CD4-positive, alpha-beta T cell (primary cell): ENCODE measurements around the gene GRIK1. TPM values are rescaled to one million over a fixed set of nuclear protein-coding genes. Genes with fewer than 3 reads are reported as not detected.

Experiments
- ATAC-seq: fragments of 200-7000 bp; cut with Tn5 transposase; one replicate; pipeline ENCODE4 v1.10.0; 2022; ENCODE audit warnings: mild to moderate bottlenecking; ENCODE audit not compliant: poor library complexity
- CTCF ChIA-PET: fragments of 350-600 bp; sonication (Branson Sonifier 250); formaldehyde crosslinking; loops from one replicate; lab custom pipeline; 2021; ENCODE audit warnings: antibody characterized with exemption, inconsistent platforms; lab: Charles Lee
- POLR2A ChIA-PET: fragments of 350-600 bp; sonication (Branson Sonifier 250); formaldehyde crosslinking; loops from one replicate; lab custom pipeline; 2021; ENCODE audit warnings: antibody characterized with exemption, inconsistent platforms; lab: Charles Lee
- DNase-seq, 14 experiments: peaks; one replicate each; pipeline ENCODE4 v3.0.0-alpha.2; 2013 to 2020; ENCODE audit warnings: mixed read lengths in 2 of 14
- H3K27ac ChIP-seq, 2 donors: one replicate each; pipeline versions ENCODE4 v1.5.1 to v1.7.0; 2013; ENCODE audit warnings: low read length in 2 of 2, low read depth in 1 of 2, mild to moderate bottlenecking in 1 of 2
- H3K27me3 ChIP-seq, 2 experiments: 1 replicate in 1 of 2; 2 replicates in 1 of 2; pipeline versions ENCODE4 v1.6.1 to v1.7.0; 2013; ENCODE audit warnings: low read length in 2 of 2, control low read depth in 1 of 2, mild to moderate bottlenecking in 1 of 2, moderate library complexity in 1 of 2; ENCODE audit not compliant: insufficient read depth in 2 of 2, control insufficient read depth in 1 of 2
- H3K36me3 ChIP-seq: one replicate; pipeline ENCODE4 v1.6.1; 2013; ENCODE audit warnings: low read length, control low read depth; ENCODE audit not compliant: insufficient read depth
- H3K4me1 ChIP-seq: one replicate; pipeline ENCODE4 v1.6.1; 2013; ENCODE audit warnings: low read length, control low read depth; ENCODE audit not compliant: insufficient read depth
- H3K4me3 ChIP-seq: one replicate; pipeline ENCODE4 v1.5.1; 2013; ENCODE audit warnings: mild to moderate bottlenecking, low read length, moderate library complexity
- H3K9me3 ChIP-seq, 2 experiments: 1 replicate in 1 of 2; 2 replicates in 1 of 2; pipeline versions ENCODE4 v1.6.1 to v1.7.0; 2013; ENCODE audit warnings: low read length in 2 of 2, mild to moderate bottlenecking in 2 of 2, control low read depth in 1 of 2, moderate library complexity in 1 of 2; ENCODE audit not compliant: control insufficient read depth in 1 of 2, insufficient read depth in 1 of 2
- H3K27ac Mint-ChIP-seq: one replicate; pipeline ENCODE4 v1.8.0; 2020; ENCODE audit warnings: mixed read lengths
- H3K27me3 Mint-ChIP-seq: one replicate; pipeline ENCODE4 v1.8.0; 2021; ENCODE audit warnings: mixed read lengths
- H3K36me3 Mint-ChIP-seq: one replicate; pipeline ENCODE4 v1.8.0; 2021; ENCODE audit warnings: low read depth, mixed read lengths
- H3K4me1 Mint-ChIP-seq: one replicate; pipeline ENCODE4 v1.8.0; 2021; ENCODE audit warnings: low read depth, mixed read lengths
- H3K4me3 Mint-ChIP-seq: one replicate; pipeline ENCODE4 v1.8.0; 2020; ENCODE audit warnings: mild to moderate bottlenecking, mixed read lengths
- H3K9me3 Mint-ChIP-seq: one replicate; pipeline ENCODE4 v1.8.0; 2020; ENCODE audit warnings: mixed read lengths
- CTCF ChIP-seq: fragments of 200-600 bp; IDR thresholded peaks from one replicate; pipeline ENCODE4 v1.8.0; 2022; ENCODE audit warnings: antibody characterized with exemption, mild to moderate bottlenecking
- intact Hi-C, 2 experiments: fragments of 100-400 bp; cut with DNase I in 1 of 2; cut with micrococcal nuclease in 1 of 2; formaldehyde crosslinking; loops; one replicate each; pipeline versions ENCODE4 v1.15.1 to v1.9.0; 2023 to 2025; cut with DNase I, micrococcal nuclease
- total RNA-seq, 174 experiments: library from RNA in 2 of 174; stranded (reverse) in 2 of 174; gene quantifications; one replicate each; pipeline ENCODE4 v1.2.3 and lab custom pipeline; 2021 to 2026

The GRIK1 gene
- total RNA-seq, 2 experiments from 2014 or later = not detected

- TF ChIP-seq CTCF = no peak
- no peaks in the 10 kb centered on the region for H3K36me3 Mint-ChIP-seq
- H3K27ac Mint-ChIP-seq = no peak overlapping the region
- peaks cover 24% of the 10 kb centered on the region for H3K27me3 Mint-ChIP-seq
- POLR2A ChIA-PET = no interaction called here
- Histone ChIP-seq H3K9me3 (peaks cover 0 to 6% of the 10 kb centered on the region in 2 experiments), H3K36me3 (no peaks in the 10 kb centered on the region), H3K27me3 (no peaks in the 10 kb centered on the region), H3K4me1 (no peaks in the 10 kb centered on the region), H3K4me3 (no peak overlapping the region), H3K27ac (no peak overlapping the region)
- DNase-seq = no peak
- H3K4me1 Mint-ChIP-seq = no peaks in the 10 kb centered on the region
- CTCF ChIA-PET = interaction anchor here (1.4 kb wide), 1 partner anchor 8 kb away, joined by 4 read pairs; no protein-coding TSS in a partner anchor
- H3K4me3 Mint-ChIP-seq = no peak overlapping the region
- no peak for ATAC-seq
- intact Hi-C loops = no loop called here
- H3K9me3 Mint-ChIP-seq = peaks cover 5% of the 10 kb centered on the region
Measured at GRCh38 chr21:29827647-29828046, 112.1 kb downstream of the GRIK1 start.

GRCh38 chr21:29827236-29827635 lies 112.6 kb downstream of the GRIK1 start:
- ChIA-PET POLR2A (no interaction called here), CTCF (no interaction called here)
- peaks cover 24% of the 10 kb centered on the region for H3K27me3 Mint-ChIP-seq
- ATAC-seq = no peak
- H3K36me3 ChIP-seq = no peaks in the 10 kb centered on the region
- TF ChIP-seq CTCF = no peak
- DNase-seq = no peak
- intact Hi-C loops = no loop called here
- H3K4me3 Mint-ChIP-seq = no peak overlapping the region
- H3K9me3 Mint-ChIP-seq = peaks cover 5% of the 10 kb centered on the region
- no peak overlapping the region for H3K4me3 ChIP-seq
- H3K9me3 ChIP-seq = peaks cover 0 to 4% of the 10 kb centered on the region in 2 experiments
- no peaks in the 10 kb centered on the region for H3K4me1 ChIP-seq
- no peak overlapping the region for H3K27ac Mint-ChIP-seq
- no peaks in the 10 kb centered on the region for H3K4me1 Mint-ChIP-seq
- no peaks in the 10 kb centered on the region for H3K36me3 Mint-ChIP-seq
- no peaks in the 10 kb centered on the region for H3K27me3 ChIP-seq
- no peak overlapping the region for H3K27ac ChIP-seq

- no peak overlapping the region for H3K4me3 ChIP-seq
- no peaks in the 10 kb centered on the region for H3K36me3 Mint-ChIP-seq
- H3K4me3 Mint-ChIP-seq = no peak overlapping the region
- intact Hi-C loops = no loop called here
- no peaks in the 10 kb centered on the region for H3K4me1 ChIP-seq
- no peaks in the 10 kb centered on the region for H3K36me3 ChIP-seq
- ChIA-PET CTCF (no interaction called here), POLR2A (no interaction called here)
- no peaks in the 10 kb centered on the region for H3K4me1 Mint-ChIP-seq
- DNase-seq (no peak), ATAC-seq (no peak)
- H3K9me3 ChIP-seq = no peaks in the 10 kb centered on the region
- H3K27me3 ChIP-seq = no peaks in the 10 kb centered on the region
- H3K27me3 Mint-ChIP-seq = peaks cover 24% of the 10 kb centered on the region
- no peak overlapping the region for H3K27ac ChIP-seq
- peaks cover 5% of the 10 kb centered on the region for H3K9me3 Mint-ChIP-seq
- no peak for TF ChIP-seq CTCF
- no peak overlapping the region for H3K27ac Mint-ChIP-seq
Measured at GRCh38 chr21:29826386-29826785, 113.4 kb downstream of the GRIK1 start.
